HG03095 (cell line): Measurements from ENCODE around the gene IFI35.
A peak's percentile ranks its signal among the peaks of the same experiment; 100 is the strongest.
"Not testable (repeated sequence)": the region's sequence is repeated elsewhere in the genome, so short reads cannot be mapped to it uniquely, and the experiment has no call there.

Experiments used
- ATAC-seq: cut with Tn5 transposase; IDR thresholded peaks from one replicate; pipeline ENCODE4 v1.9.1; 2021; ENCODE audit warnings: moderate library complexity; ENCODE audit not compliant: unreplicated experiment

IFI35 gene

DNA sequence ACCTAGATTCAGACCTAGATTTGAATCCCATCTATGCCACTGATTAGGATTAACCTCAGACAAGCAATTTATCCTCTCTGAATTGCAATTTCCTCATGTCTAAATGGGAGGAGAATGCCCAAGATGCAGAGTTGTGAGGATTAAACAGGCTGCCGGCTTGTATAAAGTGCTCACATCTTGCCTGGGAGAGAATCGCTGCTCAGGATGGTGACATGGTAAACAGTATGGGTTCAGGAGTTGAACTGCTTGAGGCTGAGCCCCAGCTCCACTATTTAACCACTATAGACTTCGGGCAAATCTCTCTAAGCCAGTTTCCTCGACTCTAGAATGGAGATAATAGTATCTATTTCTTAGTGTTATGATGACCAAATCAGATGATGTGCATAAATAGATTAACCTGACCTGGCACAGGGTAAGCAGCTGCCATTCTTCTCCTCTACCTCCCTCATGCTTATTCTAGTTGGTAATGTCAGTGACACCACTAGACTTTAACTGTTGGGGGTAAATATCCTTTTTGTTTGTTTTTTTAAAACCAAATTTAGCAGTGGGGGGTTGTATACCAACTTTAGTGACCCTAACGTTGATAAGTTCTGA is 9.1 kb upstream of the IFI35 start:
- no peak for ATAC-seq

- ATAC-seq = peak; percentile 88
These were observed 8.3 kb upstream of the IFI35 start, which contains the start of gene RPL27 for GRCh38 chr17:42997984-42998938. Gene RPL27 (plus strand): TSS chr17:42998419. CDS start chr17:42998751, 332 bp downstream.

DNA sequence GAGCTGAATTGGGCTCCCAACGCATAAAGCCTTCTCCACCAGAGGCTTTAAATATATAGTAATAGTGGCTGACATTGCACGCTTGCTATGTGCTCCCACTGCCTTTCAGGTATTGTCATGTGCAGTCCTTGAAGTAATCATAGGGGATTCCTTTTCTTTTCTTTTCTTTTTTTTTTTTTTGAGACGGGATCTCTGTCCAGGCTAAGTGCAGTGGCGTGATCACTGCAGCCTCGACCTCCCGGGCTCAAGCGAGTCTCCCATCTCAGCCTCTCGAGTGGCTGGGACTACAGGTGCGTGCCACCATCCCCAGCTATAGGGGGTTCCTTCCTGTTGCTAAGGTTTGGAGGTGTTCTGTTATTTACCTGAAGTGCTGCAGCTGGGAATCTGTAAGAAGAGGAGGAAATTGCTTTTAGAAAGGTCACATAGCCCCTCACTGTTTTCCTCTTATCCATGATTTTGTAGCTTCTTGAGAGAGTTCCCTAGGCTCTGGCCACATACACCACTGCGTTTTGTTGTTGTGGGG is 7.5 kb upstream of the IFI35 start:
- ATAC-seq = no peak

DNA sequence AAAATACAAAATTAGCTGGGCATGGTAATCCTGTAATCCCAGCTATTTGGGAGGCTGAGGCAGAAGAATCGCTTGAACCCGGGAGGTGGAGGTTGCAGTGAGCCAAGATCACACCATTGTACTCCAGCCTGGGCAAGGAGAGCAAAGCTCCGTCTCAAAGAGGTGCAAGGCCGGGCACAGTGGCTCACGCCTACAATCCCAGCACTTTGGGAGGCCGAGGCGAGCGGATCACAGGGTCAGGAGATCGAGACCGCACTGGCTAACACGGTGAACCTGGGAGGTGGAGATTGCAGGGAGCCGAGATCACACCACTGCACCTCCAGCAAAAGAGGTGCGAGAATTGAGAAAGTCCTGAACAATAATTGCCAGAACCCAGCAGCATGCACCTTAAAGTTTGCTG is 5.7 kb upstream of the IFI35 start:
- not testable (repeated sequence) for ATAC-seq

GRCh38 chr17:43003542-43004172 is 2.9 kb upstream of the IFI35 start:
- no peak for ATAC-seq

DNA sequence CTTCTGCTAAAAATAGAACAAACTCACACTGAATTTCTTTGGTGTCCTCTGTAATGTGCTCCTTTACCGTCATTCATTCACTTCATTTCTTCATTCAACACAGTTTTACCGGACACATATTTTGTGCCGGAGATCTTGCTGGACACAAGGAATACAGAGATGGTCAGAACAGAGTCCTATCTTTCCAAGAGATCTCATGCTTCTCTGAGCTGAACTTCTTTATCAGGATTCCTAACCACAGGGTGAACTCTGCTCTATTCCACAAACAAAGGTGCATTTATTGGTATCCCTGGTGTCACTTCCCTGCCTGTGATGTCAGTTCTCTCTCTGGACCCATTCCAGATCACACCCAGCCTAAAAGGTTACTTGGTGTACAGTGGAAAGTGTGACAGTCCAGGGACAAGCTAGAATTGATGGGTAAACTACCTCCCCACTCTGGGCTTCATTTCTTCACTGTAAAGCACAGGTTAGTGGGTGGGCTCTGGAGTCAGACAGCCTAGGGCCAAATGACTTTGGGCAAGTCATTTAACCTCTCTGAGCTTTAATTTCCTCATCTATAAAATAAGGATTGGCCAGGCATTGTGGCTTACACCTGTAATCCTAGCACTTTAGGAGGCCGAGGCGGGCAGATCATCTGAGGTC is 4.2 kb downstream of the IFI35 start:
- ATAC-seq = no peak

DNA sequence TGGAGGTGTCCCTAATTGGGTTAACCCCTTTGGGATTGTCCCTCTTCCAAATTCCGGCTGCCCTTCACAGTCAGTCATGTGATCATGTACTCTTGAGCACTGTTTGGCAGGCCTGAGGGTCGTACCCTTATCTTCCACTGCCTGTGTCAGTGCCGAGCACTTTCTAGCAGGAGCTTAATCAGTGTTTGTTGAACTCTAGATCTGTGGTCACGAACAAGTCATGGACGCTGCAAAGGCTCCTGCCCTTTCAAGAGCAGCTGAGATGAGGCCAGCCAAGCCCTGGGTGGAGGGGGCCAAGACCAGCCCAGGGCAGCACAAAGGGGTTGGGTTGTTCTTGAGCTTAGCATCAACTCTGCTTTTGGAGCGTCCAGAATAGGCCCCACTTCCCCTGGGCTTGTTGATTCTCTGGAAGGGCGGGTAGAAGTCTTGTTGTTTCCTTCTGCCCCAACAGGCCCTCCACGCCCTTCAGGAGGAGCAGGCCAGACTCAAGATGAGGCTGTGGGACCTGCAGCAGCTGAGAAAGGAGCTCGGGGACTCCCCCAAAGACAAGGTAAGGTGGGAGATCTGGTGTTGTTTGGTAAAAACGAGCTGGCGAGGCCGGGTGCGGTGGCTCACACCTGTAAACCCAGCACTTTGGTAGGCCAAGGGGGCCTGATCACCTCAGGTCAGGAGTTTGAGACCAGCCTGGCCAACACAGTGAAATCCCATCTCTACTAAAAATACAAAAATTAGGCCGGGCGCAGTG is 5.3 kb downstream of the IFI35 start:
- ATAC-seq = no peak

GRCh38 chr17:43013296-43013695 is 6.7 kb downstream of the IFI35 start:
- ATAC-seq = no peak

- no peak for ATAC-seq
These were observed 7.5 kb downstream of the IFI35 start for GRCh38 chr17:43014020-43014648.

DNA sequence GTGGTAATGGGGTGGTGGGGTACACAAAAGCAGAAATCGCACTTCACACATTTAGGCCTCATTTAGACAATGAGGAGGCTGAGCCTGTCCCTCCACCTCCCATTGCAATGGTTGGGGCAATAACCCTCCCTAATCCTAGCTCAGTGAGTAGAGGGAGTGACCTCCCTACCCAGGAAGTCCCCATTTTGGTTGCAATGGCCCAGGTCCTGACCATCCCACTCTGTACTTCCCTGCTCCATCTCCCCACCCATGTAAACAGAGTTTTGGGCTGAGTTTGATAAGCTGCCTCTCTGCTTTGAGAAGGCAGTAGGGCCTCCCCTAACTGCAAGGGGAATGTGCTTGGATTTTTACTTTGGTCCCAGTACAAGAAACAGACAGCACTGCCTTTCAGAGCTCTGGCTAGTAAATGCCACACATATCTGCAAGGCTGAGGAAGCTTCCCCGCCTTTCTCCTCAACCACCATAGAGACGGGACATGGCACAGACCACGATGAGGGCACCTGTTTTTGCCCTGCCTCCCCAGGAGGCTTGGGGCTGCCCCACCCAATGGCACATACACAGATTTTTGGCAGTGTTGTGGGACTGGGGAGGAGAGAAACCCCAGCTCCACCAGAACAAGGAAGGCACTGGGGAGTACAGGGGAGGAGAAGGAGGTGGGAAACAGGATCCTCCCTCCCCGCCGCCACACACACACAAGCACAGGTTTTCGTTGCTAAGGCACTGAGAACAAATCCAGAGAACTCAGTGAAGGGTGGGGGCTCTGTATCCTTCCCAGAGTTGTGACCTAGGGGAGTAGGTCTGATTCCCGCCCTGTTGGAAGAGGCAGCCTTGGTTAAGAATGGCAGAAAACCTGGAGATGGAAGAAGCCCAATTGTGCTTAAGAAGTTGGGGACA is 8.3 kb downstream of the IFI35 start:
- no peak for ATAC-seq

- ATAC-seq = no peak
These were observed 9.0 kb downstream of the IFI35 start for GRCh38 chr17:43015579-43015978.

- no peak for ATAC-seq
These were observed 9.6 kb downstream of the IFI35 start for GRCh38 chr17:43016216-43016615.

- ATAC-seq = no peak
These were observed 11.6 kb downstream of the IFI35 start for GRCh38 chr17:43018008-43018853.

- no peak for ATAC-seq
These were observed 12.3 kb downstream of the IFI35 start for GRCh38 chr17:43018932-43019331.

DNA sequence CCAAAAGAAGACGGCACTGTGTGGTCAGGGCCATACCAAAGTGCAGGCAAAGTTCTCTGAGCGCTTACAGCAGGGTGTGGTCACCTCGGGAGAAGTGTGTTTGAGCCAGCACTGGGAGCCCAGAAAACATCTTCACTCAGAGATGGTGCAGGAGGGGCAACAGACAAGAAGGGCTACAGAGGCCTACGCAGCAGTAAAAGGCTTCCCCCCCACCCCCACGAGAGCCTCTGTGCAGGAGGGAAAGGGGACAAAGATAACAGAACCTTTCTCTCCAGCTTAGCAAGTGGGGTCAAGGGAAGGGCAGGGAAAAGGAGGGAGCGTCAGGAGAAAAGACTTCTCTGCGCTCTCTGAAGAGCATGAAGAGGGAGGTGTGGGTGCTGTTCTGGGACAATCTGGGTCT is 12.8 kb downstream of the IFI35 start:
- ATAC-seq = no peak

GRCh38 chr17:43020030-43020621 is 13.5 kb downstream of the IFI35 start:
- no peak for ATAC-seq
